ENCODE measurements around the gene RALGPS1.

RALGPS1 gene

GRCh38 chr9:126914458-126915280 lies at the start of gene RALGPS1:
RALGPS1 (plus strand) TSS chr9:126914782; CDS start chr9:126962290, 47,508 bp downstream.
- in situ Hi-C loops (cut with MboI; ENCODE audit: low sequenced_read_pairs) = no loop called here

GRCh38 chr9:126869368-126869767 lies 45.2 kb upstream of the RALGPS1 start:
- in situ Hi-C loops (cut with MboI; ENCODE audit: low sequenced_read_pairs) = no loop called here

GRCh38 chr9:126872516-126872915 lies 42.1 kb upstream of the RALGPS1 start:
- in situ Hi-C loops (cut with MboI; ENCODE audit: low sequenced_read_pairs) = no loop called here

- in situ Hi-C loops (cut with MboI; ENCODE audit: low sequenced_read_pairs) = no loop called here
Measured at GRCh38 chr9:126874546-126875314, 39.9 kb upstream of the RALGPS1 start.

- in situ Hi-C loops (cut with MboI; ENCODE audit: low sequenced_read_pairs) = no loop called here
Measured at GRCh38 chr9:126875756-126876510, 38.6 kb upstream of the RALGPS1 start.

GRCh38 chr9:126876531-126876930 lies 38.1 kb upstream of the RALGPS1 start:
- in situ Hi-C loops (cut with MboI; ENCODE audit: low sequenced_read_pairs) = no loop called here

- in situ Hi-C loops (cut with MboI; ENCODE audit: low sequenced_read_pairs) = no loop called here
Measured at GRCh38 chr9:126877418-126877817, 37.2 kb upstream of the RALGPS1 start.

GRCh38 chr9:126879288-126879687 lies 35.3 kb upstream of the RALGPS1 start:
- in situ Hi-C loops (cut with MboI; ENCODE audit: low sequenced_read_pairs) = no loop called here

- in situ Hi-C loops (cut with MboI; ENCODE audit: low sequenced_read_pairs) = no loop called here
Measured at GRCh38 chr9:126880226-126880946, 34.2 kb upstream of the RALGPS1 start.

- in situ Hi-C loops (cut with MboI; ENCODE audit: low sequenced_read_pairs) = no loop called here
Measured at GRCh38 chr9:126880947-126881332, 33.6 kb upstream of the RALGPS1 start.

GRCh38 chr9:126882746-126883145 lies 31.8 kb upstream of the RALGPS1 start:
- in situ Hi-C loops (cut with MboI; ENCODE audit: low sequenced_read_pairs) = no loop called here

GRCh38 chr9:126883636-126884035 lies 30.9 kb upstream of the RALGPS1 start:
- in situ Hi-C loops (cut with MboI; ENCODE audit: low sequenced_read_pairs) = no loop called here

GRCh38 chr9:126885131-126885641 lies 29.4 kb upstream of the RALGPS1 start:
- in situ Hi-C loops (cut with MboI; ENCODE audit: low sequenced_read_pairs) = no loop called here

- in situ Hi-C loops (cut with MboI; ENCODE audit: low sequenced_read_pairs) = no loop called here
Measured at GRCh38 chr9:126886034-126886822, 28.4 kb upstream of the RALGPS1 start.

- in situ Hi-C loops (cut with MboI; ENCODE audit: low sequenced_read_pairs) = no loop called here
Measured at GRCh38 chr9:126886897-126887296, 27.7 kb upstream of the RALGPS1 start.

- in situ Hi-C loops (cut with MboI; ENCODE audit: low sequenced_read_pairs) = no loop called here
Measured at GRCh38 chr9:126891676-126892075, 22.9 kb upstream of the RALGPS1 start.

GRCh38 chr9:126893079-126893478 lies 21.5 kb upstream of the RALGPS1 start:
- in situ Hi-C loops (cut with MboI; ENCODE audit: low sequenced_read_pairs) = no loop called here

- in situ Hi-C loops (cut with MboI; ENCODE audit: low sequenced_read_pairs) = no loop called here
Measured at GRCh38 chr9:126894052-126894603, 20.5 kb upstream of the RALGPS1 start.

- in situ Hi-C loops (cut with MboI; ENCODE audit: low sequenced_read_pairs) = no loop called here
Measured at GRCh38 chr9:126902210-126902609, 12.4 kb upstream of the RALGPS1 start.

All from HL-60/S4 (cell line).